ENCODE results near the gene MYLK3.

- no peak for TF ChIP-seq ZNF274 (IDR thresholded peaks at IDR 0.05; ENCODE audit: low read depth, low read length)
- TF ChIP-seq YY1 (IDR thresholded peaks at IDR 0.05; ENCODE audit: insufficient read depth, insufficient read length): no peak
These were observed 89.2 kb downstream of the MYLK3 start for GRCh38 chr16:46658925-46659324.

All from NT2/D1 (cell line).